Activated CD4-positive, alpha-beta T cell treated with anti-CD3 and anti-CD28 coated beads, Interleukin-2, amount 50 U/mL, for 1 hour (primary cell): ENCODE measurements around the gene TTC7B.

Experiments used
- DNase-seq: peaks from one replicate; pipeline ENCODE4 v3.0.0-alpha.2; 2020

TTC7B gene

DNA sequence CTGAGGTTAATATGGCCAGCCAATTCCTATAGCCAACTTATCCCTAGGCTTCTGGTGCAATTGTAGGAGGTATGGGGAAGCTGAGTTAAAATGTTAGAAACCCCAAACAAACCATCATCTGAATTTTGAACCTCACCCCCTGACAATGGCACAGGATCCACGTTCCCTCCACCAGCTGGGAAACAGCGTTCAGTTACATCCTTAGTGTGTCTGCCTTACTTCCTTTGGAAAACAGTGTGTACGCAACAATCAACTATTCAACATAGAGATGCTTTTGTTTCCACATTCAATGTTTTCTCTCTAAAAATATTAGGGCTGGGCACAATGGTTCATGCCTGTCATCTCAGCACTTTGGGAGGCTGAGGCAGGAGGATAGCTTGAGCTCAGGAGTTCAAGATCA is 203.4 kb downstream of the TTC7B start:
- no peak for DNase-seq

DNA sequence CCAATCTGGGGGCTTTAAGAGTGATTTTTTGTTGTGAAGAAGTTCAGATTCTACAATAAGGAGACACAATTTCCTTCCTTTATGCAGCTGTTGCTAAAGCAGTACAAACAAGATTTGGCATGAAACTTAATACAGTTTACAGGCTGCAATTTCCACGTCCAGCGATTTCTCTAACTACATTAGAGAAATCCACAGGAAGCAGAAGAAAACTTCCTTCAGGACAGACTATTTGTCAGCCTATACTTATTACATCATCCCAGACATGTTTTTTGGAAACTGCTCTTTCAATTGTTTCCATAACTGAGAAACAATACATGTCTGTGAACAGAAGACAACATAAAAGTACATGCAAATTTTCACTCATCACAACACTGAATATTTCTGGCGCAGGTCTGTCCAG is 204.3 kb downstream of the TTC7B start:
- no peak for DNase-seq

DNA sequence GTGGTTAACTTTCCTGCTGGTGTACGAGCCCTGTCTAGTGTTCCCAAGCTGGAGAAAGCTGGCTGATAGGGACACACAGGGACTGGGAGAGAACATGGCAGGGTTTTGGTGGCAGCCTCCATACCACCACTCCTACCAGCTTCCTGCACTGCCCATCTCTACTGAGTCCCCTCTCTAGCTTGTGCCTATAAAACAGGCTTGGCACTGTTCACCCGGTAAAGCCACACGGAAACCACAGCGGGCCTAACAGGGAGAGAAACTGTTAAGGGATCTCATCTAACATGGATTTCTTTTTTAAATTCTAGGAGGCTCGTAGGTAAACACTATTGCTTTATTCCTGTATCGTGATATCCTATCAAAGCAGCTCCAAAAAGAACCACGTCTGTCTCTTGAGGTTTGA is 204.7 kb downstream of the TTC7B start:
- DNase-seq = no peak

GRCh38 chr14:90610346-90611040 is 205.7 kb downstream of the TTC7B start:
- DNase-seq = no peak

DNA sequence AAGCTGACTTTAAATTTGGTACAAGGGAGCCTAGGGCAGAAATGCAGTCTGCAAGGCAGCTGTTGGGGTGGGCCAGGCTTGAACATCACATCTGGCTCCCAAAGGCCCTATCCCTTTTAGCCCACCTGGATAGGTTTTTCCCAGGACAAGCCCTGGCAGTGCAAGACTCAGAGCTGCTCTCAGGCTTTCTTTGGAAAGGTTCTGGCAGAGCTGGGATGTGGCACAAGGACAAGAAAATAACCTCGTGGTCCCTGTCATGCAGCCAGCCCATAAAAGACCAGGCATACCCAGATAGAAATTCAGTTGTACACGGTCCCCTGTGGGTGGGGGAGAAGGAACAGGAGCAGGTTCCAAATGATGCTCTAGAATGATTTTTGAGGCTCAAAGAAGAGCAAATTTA is 206.9 kb downstream of the TTC7B start:
- no peak for DNase-seq

GRCh38 chr14:90608929-90609341 is 207.3 kb downstream of the TTC7B start:
- DNase-seq = no peak

DNA sequence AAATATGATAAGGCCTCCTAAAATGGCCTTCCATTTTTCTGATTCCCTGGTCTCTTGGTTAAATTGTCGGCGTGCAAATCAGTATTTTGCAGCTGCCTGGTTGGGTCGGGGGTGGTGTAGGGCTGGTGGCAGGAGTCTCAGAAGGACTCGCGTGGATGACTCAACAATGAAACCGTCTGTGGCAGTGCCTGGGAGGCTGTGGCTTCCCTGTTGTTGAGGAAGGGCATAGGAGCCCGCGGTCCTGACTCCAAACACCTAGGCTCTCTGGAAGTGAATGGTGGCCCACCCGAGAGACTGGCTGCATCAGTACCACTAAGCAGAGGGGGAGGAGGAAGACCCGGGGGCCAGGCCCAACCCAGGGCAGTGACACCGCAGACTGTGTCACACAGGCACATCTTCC is 207.9 kb downstream of the TTC7B start:
- no peak for DNase-seq

GRCh38 chr14:90607141-90607540 is 209.1 kb downstream of the TTC7B start:
- DNase-seq = no peak

DNA sequence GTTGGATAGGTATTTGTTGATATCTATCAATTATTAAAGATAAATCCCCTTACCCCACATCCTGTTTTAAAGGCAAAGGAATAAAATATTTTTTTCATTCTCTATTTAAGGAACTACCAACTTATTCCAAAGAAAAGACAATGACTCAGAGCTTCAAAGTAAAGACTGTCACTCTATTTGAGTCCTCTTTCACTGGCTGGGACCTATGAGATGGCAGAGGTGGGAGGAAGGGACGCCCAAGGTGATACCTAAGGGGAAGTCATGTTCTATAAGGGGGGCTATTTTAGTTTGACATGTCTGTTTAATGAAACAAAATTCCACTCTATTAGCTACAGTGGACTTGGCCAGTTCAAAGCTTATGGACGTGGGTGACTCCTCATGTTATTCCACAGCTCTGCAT is 209.8 kb downstream of the TTC7B start:
- no peak for DNase-seq

DNA sequence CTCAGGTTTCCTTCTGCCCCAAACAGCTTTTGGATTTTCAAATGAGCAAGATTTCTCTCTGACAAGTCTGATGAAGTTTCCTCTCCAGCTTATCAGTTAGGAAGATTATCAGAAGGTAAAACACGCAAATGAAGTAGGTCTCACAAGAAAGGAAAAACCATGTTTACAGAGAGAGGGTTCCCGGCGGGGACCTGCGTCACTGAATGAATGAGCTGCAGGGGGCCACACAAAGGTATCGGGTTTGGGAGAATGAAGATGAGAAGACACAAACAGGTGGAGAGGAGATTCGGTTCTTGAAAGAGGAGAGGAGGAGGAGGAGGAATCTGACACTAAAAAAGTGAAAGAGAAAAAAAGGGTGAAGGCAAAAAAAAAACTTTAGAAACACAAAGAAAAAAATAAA is 210.8 kb downstream of the TTC7B start:
- no peak for DNase-seq

GRCh38 chr14:90604356-90604755 is 211.9 kb downstream of the TTC7B start:
- no peak for DNase-seq

- DNase-seq = no peak
Observed at GRCh38 chr14:90603841-90604240, 212.4 kb downstream of the TTC7B start.

- DNase-seq = no peak
Observed at GRCh38 chr14:90603336-90603735, 212.9 kb downstream of the TTC7B start.

DNA sequence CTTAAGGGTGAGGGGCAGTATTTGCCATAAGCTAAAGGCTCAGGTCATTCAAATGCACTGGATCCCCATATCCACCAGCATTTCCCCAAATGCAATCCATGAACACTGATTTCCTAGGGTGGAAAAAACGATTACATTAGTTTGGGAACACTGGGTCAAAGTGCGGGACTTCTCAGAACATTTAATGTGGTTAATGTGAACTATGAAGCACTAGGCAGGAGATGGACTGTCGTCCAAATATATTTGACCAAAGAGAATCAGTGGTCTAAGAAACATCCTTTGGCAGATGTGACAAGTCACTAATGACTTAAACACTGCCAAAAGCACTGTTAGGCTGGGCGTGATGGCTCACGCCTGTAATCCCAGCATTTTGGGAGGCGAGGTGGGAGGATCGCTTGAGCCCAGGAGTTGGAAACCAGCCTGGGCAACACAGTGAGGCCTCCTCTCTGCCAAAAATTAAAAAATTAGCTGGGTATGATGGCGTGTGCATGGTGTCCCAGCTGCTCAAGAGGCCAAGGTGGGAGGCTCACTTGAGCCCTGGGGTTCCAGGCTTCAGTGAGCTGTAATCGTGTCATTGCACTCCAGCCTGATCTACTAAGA is 214.0 kb downstream of the TTC7B start:
- no peak for DNase-seq

GRCh38 chr14:90601563-90601962 is 214.7 kb downstream of the TTC7B start:
- no peak for DNase-seq

GRCh38 chr14:90600619-90601018 is 215.6 kb downstream of the TTC7B start:
- DNase-seq = no peak

DNA sequence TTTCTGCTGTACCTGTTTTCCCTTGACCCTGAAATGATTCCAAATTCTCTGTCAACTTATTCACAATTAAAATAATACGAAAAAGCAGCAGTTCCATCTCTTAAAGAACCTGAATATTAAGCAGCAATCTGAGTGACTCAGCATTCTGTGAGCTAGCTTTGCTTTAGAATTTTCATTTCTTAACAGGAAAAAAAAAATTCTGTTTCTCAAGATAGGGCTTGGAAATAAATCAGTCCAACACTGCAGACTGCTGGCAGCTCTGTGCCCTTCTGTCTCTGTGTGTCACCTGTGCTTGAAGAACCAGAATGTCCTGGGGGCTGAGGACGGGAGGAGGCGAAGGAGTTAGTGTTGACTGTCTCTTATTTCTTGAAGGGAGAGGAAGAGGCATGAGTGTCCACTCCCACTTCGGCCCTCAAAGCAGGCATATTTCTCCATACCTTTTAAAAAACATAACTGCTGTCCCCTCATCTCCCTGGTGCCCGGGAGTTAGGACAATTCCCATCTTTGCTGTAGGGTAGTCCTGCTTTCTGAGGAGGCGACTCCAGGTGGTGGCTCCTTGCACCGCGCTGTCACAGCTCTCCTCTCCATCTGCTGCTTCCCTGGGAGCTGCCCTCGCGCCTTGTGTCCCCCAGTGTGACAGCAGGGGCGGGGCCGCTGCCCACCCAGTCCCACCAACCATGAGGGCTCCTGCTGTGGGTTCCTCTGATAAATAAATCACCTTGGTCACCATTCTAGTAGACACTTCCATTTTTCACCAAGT is 216.3 kb downstream of the TTC7B start:
- DNase-seq = no peak

- no peak for DNase-seq
Observed at GRCh38 chr14:90599339-90599738, 216.9 kb downstream of the TTC7B start.

- DNase-seq = no peak
Observed at GRCh38 chr14:90597961-90598360, 218.3 kb downstream of the TTC7B start.

GRCh38 chr14:90596733-90597132 is 219.5 kb downstream of the TTC7B start:
- DNase-seq = no peak

DNA sequence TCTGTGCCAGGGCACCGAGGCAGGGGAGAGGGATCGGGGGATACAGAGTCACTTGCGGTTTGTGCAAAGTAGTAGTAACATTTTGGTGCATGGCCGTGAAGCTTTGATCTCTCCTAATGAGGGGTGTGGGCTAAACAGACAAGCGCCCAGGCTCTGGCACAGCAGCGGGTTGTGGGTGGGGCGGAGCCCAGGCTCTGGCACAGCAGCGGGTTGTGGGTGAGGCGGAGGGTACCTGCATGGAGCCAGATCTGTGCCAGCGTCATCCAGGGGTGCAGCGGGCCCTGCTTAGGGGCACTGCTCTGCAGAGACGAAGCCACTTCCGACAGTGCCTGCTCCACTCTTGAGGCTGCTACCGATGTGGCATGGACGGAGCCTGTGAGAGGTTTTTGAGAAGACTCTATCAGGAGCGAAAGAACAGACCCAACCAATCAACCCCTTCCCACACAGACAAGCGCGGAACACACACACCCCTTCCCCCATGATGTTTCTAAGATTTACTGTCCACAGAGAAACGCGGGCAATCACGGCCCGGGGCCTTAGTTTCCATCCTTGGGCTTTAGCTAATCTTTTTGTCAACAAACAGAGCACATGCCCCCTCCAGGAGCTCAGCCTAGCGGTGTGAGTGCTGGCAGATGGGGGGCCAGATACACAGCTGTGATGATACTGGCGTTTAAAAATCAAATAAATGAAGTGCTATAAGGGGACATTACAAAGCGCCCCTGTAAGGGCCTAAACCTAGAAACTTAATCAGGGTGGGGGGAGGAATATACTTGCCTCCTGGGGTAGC is 222.8 kb downstream of the TTC7B start:
- no peak for DNase-seq

DNA sequence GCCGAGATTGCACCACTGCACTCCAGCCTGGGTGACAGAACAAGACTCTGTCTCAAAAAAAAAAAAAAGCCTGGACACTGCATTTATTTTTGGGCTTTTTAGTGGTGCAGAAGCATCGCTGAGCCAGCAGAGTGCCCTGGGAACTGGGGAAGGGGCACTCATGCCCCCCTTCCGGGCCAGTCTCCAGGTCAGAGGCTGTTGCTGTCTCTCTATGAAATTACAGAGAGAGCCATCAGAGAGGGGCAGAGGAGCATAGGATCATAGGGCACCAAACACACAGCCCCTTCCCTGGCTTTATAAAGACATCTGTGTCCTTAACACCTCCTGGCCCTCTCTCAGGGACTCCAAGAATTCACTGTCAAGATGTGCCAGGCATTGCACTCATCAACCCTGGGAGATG is 223.6 kb downstream of the TTC7B start:
- no peak for DNase-seq

GRCh38 chr14:90587918-90588317 is 228.3 kb downstream of the TTC7B start:
- DNase-seq = no peak
